ENCODE measurements around the gene SPAG6. TPM values are rescaled to one million over a fixed set of nuclear protein-coding genes. Genes with fewer than 3 reads are reported as not detected.
A peak's percentile ranks its signal among the peaks of the same experiment; 100 is the strongest.

SPAG6 gene
- total and polyA plus RNA-seq, 9 of the 15 experiments (the other 6 are each of a cell fraction or from before 2014, with no cell fraction given) = 3.5 to 23.1 (median 11.8) TPM

- TF ChIP-seq SNIP1 (IDR thresholded peaks at IDR 0.05; ENCODE audit: low read depth) (no peak), KDM5B (IDR thresholded peaks at IDR 0.05; ENCODE audit: insufficient replicate concordance, low read depth, low read length) (no peak), FUS (optimal IDR thresholded peaks at IDR 0.05; ENCODE audit: low read depth, low read length) (no peak), MEIS2 (IDR thresholded peaks at IDR 0.05; ENCODE audit: partially characterized antibody) (peak; percentile 95), ARHGAP35 (IDR thresholded peaks at IDR 0.05; ENCODE audit: partially characterized antibody) (no peak), ZEB2 (IDR thresholded peaks at IDR 0.05) (no peak), ELF2 (CRISPR knock-in tag; IDR thresholded peaks at IDR 0.05) (no peak), THAP12 (CRISPR knock-in tag; IDR thresholded peaks at IDR 0.05) (no peak), ZNF23 (CRISPR knock-in tag; IDR thresholded peaks at IDR 0.05) (no peak), SMARCE1 (IDR thresholded peaks at IDR 0.05) (peak; percentile 41; the same call in 1 of the 2 replicates), FOSL1 (tag; conservative IDR thresholded peaks at IDR 0.05) (peak; percentile 43; the same call in 1 of the 2 replicates), SMAD3 (CRISPR knock-in tag; conservative IDR thresholded peaks at IDR 0.05) (no peak), GTF2F1 (IDR thresholded peaks at IDR 0.05; ENCODE audit: low read depth, low read length) (no peak), ARID3A (IDR thresholded peaks at IDR 0.05; ENCODE audit: borderline replicate concordance, low read depth, low read length) (no peak), FOXA3 (CRISPR knock-in tag; conservative IDR thresholded peaks at IDR 0.05 in 1 of 2, IDR thresholded peaks at IDR 0.05 in 1 of 2) (peak in 1 of 2 experiments; percentile 86; a peak in 2 of 4 replicates), ZNF586 (CRISPR knock-in tag; conservative IDR thresholded peaks at IDR 0.05) (no peak), HNRNPK (IDR thresholded peaks at IDR 0.05; ENCODE audit: low read depth, low read length, poor library complexity, severe bottlenecking) (no peak), KAT8 (IDR thresholded peaks at IDR 0.05; ENCODE audit: low read depth) (no peak), LEF1 (IDR thresholded peaks at IDR 0.05) (peak; percentile 36; the same call in 1 of the 2 replicates), PRPF4 (IDR thresholded peaks at IDR 0.05; ENCODE audit: insufficient read depth, low read depth, low read length, poor library complexity, severe bottlenecking) (no peak), THRB (CRISPR knock-in tag; conservative IDR thresholded peaks at IDR 0.05) (no peak)
- TF ChIP-seq, protein P1, sequence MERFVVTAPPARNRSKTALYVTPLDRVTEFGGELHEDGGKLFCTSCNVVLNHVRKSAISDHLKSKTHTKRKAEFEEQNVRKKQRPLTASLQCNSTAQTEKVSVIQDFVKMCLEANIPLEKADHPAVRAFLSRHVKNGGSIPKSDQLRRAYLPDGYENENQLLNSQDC (CRISPR knock-in tag; IDR thresholded peaks at IDR 0.05) = no peak
- TF ChIP-seq, protein P2, sequence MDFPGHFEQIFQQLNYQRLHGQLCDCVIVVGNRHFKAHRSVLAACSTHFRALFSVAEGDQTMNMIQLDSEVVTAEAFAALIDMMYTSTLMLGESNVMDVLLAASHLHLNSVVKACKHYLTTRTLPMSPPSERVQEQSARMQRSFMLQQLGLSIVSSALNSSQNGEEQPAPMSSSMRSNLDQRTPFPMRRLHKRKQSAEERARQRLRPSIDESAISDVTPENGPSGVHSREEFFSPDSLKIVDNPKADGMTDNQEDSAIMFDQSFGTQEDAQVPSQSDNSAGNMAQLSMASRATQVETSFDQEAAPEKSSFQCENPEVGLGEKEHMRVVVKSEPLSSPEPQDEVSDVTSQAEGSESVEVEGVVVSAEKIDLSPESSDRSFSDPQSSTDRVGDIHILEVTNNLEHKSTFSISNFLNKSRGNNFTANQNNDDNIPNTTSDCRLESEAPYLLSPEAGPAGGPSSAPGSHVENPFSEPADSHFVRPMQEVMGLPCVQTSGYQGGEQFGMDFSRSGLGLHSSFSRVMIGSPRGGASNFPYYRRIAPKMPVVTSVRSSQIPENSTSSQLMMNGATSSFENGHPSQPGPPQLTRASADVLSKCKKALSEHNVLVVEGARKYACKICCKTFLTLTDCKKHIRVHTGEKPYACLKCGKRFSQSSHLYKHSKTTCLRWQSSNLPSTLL (IDR thresholded peaks at IDR 0.05) = no peak
These were observed 83.8 kb downstream of the SPAG6 start (continued) for GRCh38 chr10:22429146-22429545.
